Cardiac atrium fibroblast (primary cell): ENCODE measurements around the gene OR13C5. TPM values are rescaled to one million over a fixed set of nuclear protein-coding genes. Genes with fewer than 3 reads are reported as not detected.

ENCODE experiments used
- total RNA-seq: library from RNA; depleted of rRNA; stranded (reverse); fragments of >200 nt; gene quantifications from 2 replicates; pipeline ENCODE4 v1.2.3, GENCODE V29; 2015

OR13C5 gene
- total RNA-seq: not detected in 2 replicates

DNA sequence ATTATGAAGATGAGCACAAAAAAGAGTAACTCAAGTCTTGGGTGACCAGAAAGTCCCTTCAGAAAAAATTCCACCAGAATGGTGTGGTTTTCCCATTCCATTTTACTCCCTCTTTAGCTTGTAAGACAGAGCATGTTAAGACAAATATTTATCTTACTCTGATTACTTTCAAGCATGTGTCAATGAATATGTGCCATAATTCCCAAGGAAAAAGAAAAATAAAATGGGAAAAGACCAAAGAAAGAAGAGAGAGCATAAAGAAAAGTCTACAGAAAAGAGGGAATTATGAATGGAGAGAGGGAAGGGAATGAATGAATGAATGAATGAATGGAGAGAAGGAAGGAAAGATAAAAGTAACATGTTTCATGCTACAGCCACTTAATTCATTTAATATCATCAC is at the start of gene OR13C5:
TSS of gene OR13C5 (minus strand) at position 101 of the 400 bp plus-strand sequence. CDS start at position 101, 0 bp downstream.

GRCh38 chr9:104618104-104618503 is 18.9 kb upstream of the OR13C5 start, which contains the start of gene OR13C9:
Gene OR13C9 (minus strand): TSS chr9:104618204. CDS start chr9:104618204, 0 bp downstream.

DNA sequence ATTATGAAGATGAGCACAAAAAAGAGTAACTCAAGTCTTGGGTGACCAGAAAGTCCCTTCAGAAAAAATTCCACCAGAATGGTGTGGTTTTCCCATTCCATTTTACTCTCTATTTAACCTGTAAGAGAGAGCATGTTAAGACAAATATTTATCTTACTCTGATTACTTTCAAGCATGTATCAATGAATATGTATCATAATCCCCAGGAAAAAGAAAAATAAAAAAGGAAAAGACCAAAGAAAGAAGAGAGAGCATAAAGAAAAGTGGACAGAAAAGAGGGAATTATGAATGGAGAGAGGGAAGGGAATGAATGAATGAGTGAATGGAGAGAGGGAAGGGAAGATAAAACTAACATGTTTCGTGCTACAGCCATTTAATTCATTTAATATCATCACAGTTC is 6.3 kb upstream of the OR13C5 start, which contains the start of gene OR13C2:
TSS of gene OR13C2 (minus strand) at position 101 of the 400 bp plus-strand sequence. CDS start at position 101, 0 bp downstream.

DNA sequence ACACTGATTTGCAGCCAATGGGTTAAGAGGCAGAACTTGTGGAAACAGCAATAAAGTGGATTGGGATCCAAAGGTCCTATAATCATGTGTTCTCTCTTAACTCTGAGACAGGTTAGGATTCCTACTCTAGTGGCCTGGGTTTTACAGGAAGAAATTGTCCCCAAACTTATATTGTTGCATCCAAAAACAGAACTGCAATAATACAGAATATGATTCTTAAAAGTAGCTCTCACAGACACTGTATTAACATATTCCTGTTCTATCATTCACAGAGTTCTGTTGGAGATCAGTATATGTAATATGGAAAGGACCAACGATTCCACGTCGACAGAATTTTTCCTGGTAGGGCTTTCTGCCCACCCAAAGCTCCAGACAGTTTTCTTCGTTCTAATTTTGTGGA is 30.3 kb downstream of the OR13C5 start, which contains the start of gene OR13C8:
TSS of gene OR13C8 (plus strand) at position 301 of the 400 bp plus-strand sequence. CDS start at position 301, 0 bp downstream.

Other genes starting within 250 kb of the OR13C5 start
- gene OR13F1, start 95.2 kb downstream of the OR13C5 start, total RNA-seq: not detected in 2 replicates
- not detected in 2 replicates for gene OR13C4, start 72.2 kb downstream of the OR13C5 start, total RNA-seq
- not detected in 2 replicates for gene OR13C3, start 62.6 kb downstream of the OR13C5 start, total RNA-seq
- not detected in 2 replicates for gene OR13C8, start 30.2 kb downstream of the OR13C5 start, total RNA-seq
- not detected in 2 replicates for gene OR13C2, start 6.2 kb upstream of the OR13C5 start, total RNA-seq
- not detected in 2 replicates for gene OR13C9, start 18.8 kb upstream of the OR13C5 start, total RNA-seq
- not detected in 2 replicates for gene OR13D1, start 95.1 kb upstream of the OR13C5 start, total RNA-seq
- gene NIPSNAP3A, start 148.3 kb upstream of the OR13C5 start, total RNA-seq: 34.8 and 53.3 TPM in 2 replicates
- 0.32 and 4.5 TPM in 2 replicates for gene NIPSNAP3B, start 164.7 kb upstream of the OR13C5 start, total RNA-seq